ENCODE measurements around the gene CDC42SE1. TPM values are rescaled to one million over a fixed set of nuclear protein-coding genes. Genes with fewer than 3 reads are reported as not detected.

CDC42SE1 gene
- total RNA-seq, 1 experiment from 2014 or later = 76.3 TPM

GRCh38 chr1:151047591-151047924 lies 11.9 kb downstream of the CDC42SE1 start, which contains the start of gene C1orf56 (continued):
- TF ChIP-seq JAZF1 (CRISPR knock-in tag; IDR thresholded peaks at IDR 0.05) = no peak
- TF ChIP-seq SOX15 (CRISPR knock-in tag; IDR thresholded peaks at IDR 0.05) = no peak
- TF ChIP-seq PRRX2 (CRISPR knock-in tag; IDR thresholded peaks at IDR 0.05) = no peak

- peaks cover 13% of the 10 kb centered on the region for H3K4me1 Mint-ChIP-seq
- H3K9me3 Mint-ChIP-seq = no peaks in the 10 kb centered on the region
- H3K4me3 Mint-ChIP-seq = no peak overlapping the region
- TF ChIP-seq ZNF425 (CRISPR knock-in tag; conservative IDR thresholded peaks at IDR 0.05) = no peak
- no peak for TF ChIP-seq AR (CRISPR knock-in tag; IDR thresholded peaks at IDR 0.05)
- no peak for TF ChIP-seq CREM (CRISPR knock-in tag; IDR thresholded peaks at IDR 0.05)
- TF ChIP-seq TEAD1 (CRISPR knock-in tag; IDR thresholded peaks at IDR 0.05) = no peak
- TF ChIP-seq GABPB1 (CRISPR knock-in tag; IDR thresholded peaks at IDR 0.05) = no peak
- no peak for TF ChIP-seq MXD4 (CRISPR knock-in tag; IDR thresholded peaks at IDR 0.05; ENCODE audit: borderline replicate concordance)
- no peak for TF ChIP-seq PRDM15 (CRISPR knock-in tag; IDR thresholded peaks at IDR 0.05)
- no peak for TF ChIP-seq FOXP1 (CRISPR knock-in tag; IDR thresholded peaks at IDR 0.05; ENCODE audit: borderline replicate concordance)
- no peak for TF ChIP-seq ATF2 (CRISPR knock-in tag; IDR thresholded peaks at IDR 0.05; ENCODE audit: borderline replicate concordance, low read depth)
- TF ChIP-seq RELA (CRISPR knock-in tag; IDR thresholded peaks at IDR 0.05; ENCODE audit: borderline replicate concordance) = no peak
- TF ChIP-seq ZNF138 (CRISPR knock-in tag; conservative IDR thresholded peaks at IDR 0.05) = no peak
- no peaks in the 10 kb centered on the region for H3K27me3 Mint-ChIP-seq (ENCODE audit: low read depth)
- CTCF ChIA-PET = interaction anchor here (0.7 to 2.0 kb wide), 5 partner anchors 17 to 482 kb away, joined by 3 to 11 read pairs (median 5); partner anchors contain the start of genes CDC42SE1, GABPB2 and MLLT11
- POLR2A ChIA-PET = no interaction called here
- DNase-seq (ENCODE audit: low spot score) (no peak), ATAC-seq (no peak)
- H3K36me3 Mint-ChIP-seq = no peaks in the 10 kb centered on the region
- H3K27ac Mint-ChIP-seq = no peak overlapping the region
Measured at GRCh38 chr1:151043163-151043562, 16.3 kb downstream of the CDC42SE1 start.

- DNase-seq (ENCODE audit: low spot score) (no peak), ATAC-seq (no peak)
- Mint-ChIP-seq H3K36me3 (peaks cover 7% of the 10 kb centered on the region; the same call in 1 of the 2 replicates), H3K27me3 (ENCODE audit: low read depth) (no peaks in the 10 kb centered on the region), H3K4me1 (peaks cover 16% of the 10 kb centered on the region), H3K4me3 (no peak overlapping the region), H3K27ac (no peak overlapping the region; the same call in 1 of the 2 replicates), H3K9me3 (no peaks in the 10 kb centered on the region)
- ChIA-PET POLR2A (no interaction called here), CTCF (interaction anchor here (1.0 to 1.4 kb wide), 3 partner anchors 9 to 60 kb away, joined by 4 to 8 read pairs (median 4); partner anchors contain the start of gene C1orf56)
- TF ChIP-seq ATF1 (CRISPR knock-in tag; IDR thresholded peaks at IDR 0.05) (no peak), USF2 (CRISPR knock-in tag; IDR thresholded peaks at IDR 0.05) (no peak), NFYB (CRISPR knock-in tag; conservative IDR thresholded peaks at IDR 0.05; ENCODE audit: low read depth) (no peak), ZNF396 (CRISPR knock-in tag; IDR thresholded peaks at IDR 0.05; ENCODE audit: borderline replicate concordance) (no peak), RORB (CRISPR knock-in tag; IDR thresholded peaks at IDR 0.05) (no peak), IRF2 (CRISPR knock-in tag; IDR thresholded peaks at IDR 0.05; ENCODE audit: borderline replicate concordance, low read depth) (no peak), ZNF416 (CRISPR knock-in tag; IDR thresholded peaks at IDR 0.05) (no peak), TEAD4 (CRISPR knock-in tag; IDR thresholded peaks at IDR 0.05) (no peak), FOXP1 (CRISPR knock-in tag; IDR thresholded peaks at IDR 0.05; ENCODE audit: borderline replicate concordance) (no peak), MYBL2 (CRISPR knock-in tag; IDR thresholded peaks at IDR 0.05) (no peak)
Measured at GRCh38 chr1:151039521-151039920, 19.9 kb downstream of the CDC42SE1 start.

Measured in WTC11 (cell line).